T-helper 17 cell (primary cell): ENCODE results near the gene MEIG1. TPM values are rescaled to one million over a fixed set of nuclear protein-coding genes. Genes with fewer than 3 reads are reported as not detected.
"Not testable (repeated sequence)": the region's sequence is repeated elsewhere in the genome, so short reads cannot be mapped to it uniquely, and the experiment has no call there.

Experiments used
- ATAC-seq: fragments of 150-1000 bp; cut with Tn5 transposase; 2 replicates; pipeline ENCODE4 v1.10.0; 2021; ENCODE audit warnings: mild to moderate bottlenecking, moderate library complexity
- DNase-seq, 3 donors: peaks; one replicate each; pipeline versions ENCODE4 v3.0.0 to v3.0.0-alpha.2; 2020 to 2021
- H3K9me3 ChIP-seq: one replicate; pipeline ENCODE4 v1.7.0; 2013; ENCODE audit warnings: low read length, mild to moderate bottlenecking; ENCODE audit not compliant: control insufficient read depth, poor library complexity, severe bottlenecking
- H3K27ac Mint-ChIP-seq: one replicate; pipeline ENCODE4 v1.8.0; 2022; ENCODE audit warnings: mild to moderate bottlenecking, moderate library complexity, mixed read lengths
- H3K27me3 Mint-ChIP-seq: one replicate; pipeline ENCODE4 v1.8.0; 2022; ENCODE audit warnings: mixed read lengths
- H3K36me3 Mint-ChIP-seq: one replicate; pipeline ENCODE4 v1.8.0; 2022; ENCODE audit warnings: low read depth, mixed read lengths
- H3K4me1 Mint-ChIP-seq: one replicate; pipeline ENCODE4 v1.8.0; 2022; ENCODE audit warnings: mild to moderate bottlenecking, mixed read lengths
- H3K4me3 Mint-ChIP-seq: one replicate; pipeline ENCODE4 v1.8.0; 2022; ENCODE audit warnings: mild to moderate bottlenecking, moderate library complexity, mixed read lengths
- total RNA-seq, 4 donors: library from RNA in 2 of 4; stranded (reverse) in 2 of 4; gene quantifications; one replicate each; pipeline ENCODE4 v1.2.3 and lab custom pipeline; 2022 to 2026

Gene MEIG1
- total RNA-seq, 2 donors from 2014 or later, result not detected

- H3K4me1 Mint-ChIP-seq, DNase-seq, H3K36me3 Mint-ChIP-seq, H3K9me3 ChIP-seq, H3K4me3 Mint-ChIP-seq, ATAC-seq, H3K27me3 Mint-ChIP-seq: not testable (repeated sequence)
- peak overlapping the region; percentile 37 for H3K27ac Mint-ChIP-seq
These were observed 16.8 kb upstream of the MEIG1 start for GRCh38 chr10:14942147-14942949.

- H3K4me3 Mint-ChIP-seq, H3K4me1 Mint-ChIP-seq, H3K36me3 Mint-ChIP-seq, ATAC-seq, H3K27me3 Mint-ChIP-seq, DNase-seq, H3K9me3 ChIP-seq: not testable (repeated sequence)
- H3K27ac Mint-ChIP-seq, result peak overlapping the region; percentile 37
These were observed 16.2 kb upstream of the MEIG1 start for GRCh38 chr10:14942950-14943338.

GRCh38 chr10:14945108-14945507 is 14.1 kb upstream of the MEIG1 start:
- no peak overlapping the region for H3K4me3 Mint-ChIP-seq
- H3K27me3 Mint-ChIP-seq, result no peaks in the 10 kb centered on the region
- peaks cover 15% of the 10 kb centered on the region for H3K4me1 Mint-ChIP-seq
- peaks cover 6% of the 10 kb centered on the region for H3K36me3 Mint-ChIP-seq
- no peaks in the 10 kb centered on the region for H3K9me3 ChIP-seq
- ATAC-seq (no peak), DNase-seq (no peak)
- H3K27ac Mint-ChIP-seq, result no peak overlapping the region

- DNase-seq (no peak), ATAC-seq (no peak)
- no peaks in the 10 kb centered on the region for H3K27me3 Mint-ChIP-seq
- H3K36me3 Mint-ChIP-seq, result peaks cover 6% of the 10 kb centered on the region
- H3K27ac Mint-ChIP-seq, result no peak overlapping the region
- H3K4me1 Mint-ChIP-seq, result peaks cover 22% of the 10 kb centered on the region
- H3K4me3 Mint-ChIP-seq, result no peak overlapping the region
- H3K9me3 ChIP-seq, result no peaks in the 10 kb centered on the region
These were observed 11.9 kb upstream of the MEIG1 start for GRCh38 chr10:14947268-14947667.

- H3K9me3 ChIP-seq, result no peaks in the 10 kb centered on the region
- peaks cover 4% of the 10 kb centered on the region for H3K36me3 Mint-ChIP-seq
- no peak overlapping the region for H3K4me3 Mint-ChIP-seq
- H3K27ac Mint-ChIP-seq, result no peak overlapping the region
- peaks cover 31% of the 10 kb centered on the region for H3K4me1 Mint-ChIP-seq
- no peaks in the 10 kb centered on the region for H3K27me3 Mint-ChIP-seq
- no peak for ATAC-seq
- no peak for DNase-seq
These were observed 9.9 kb upstream of the MEIG1 start for GRCh38 chr10:14949291-14949690.

GRCh38 chr10:14952851-14953423 is 6.3 kb upstream of the MEIG1 start:
- no peak for DNase-seq
- H3K9me3 ChIP-seq, result no peaks in the 10 kb centered on the region
- peak overlapping the region; percentile 94 for H3K27ac Mint-ChIP-seq
- peak overlapping the region; percentile 93 for H3K4me3 Mint-ChIP-seq
- H3K36me3 Mint-ChIP-seq, result peaks cover 4% of the 10 kb centered on the region
- ATAC-seq, result no peak
- H3K4me1 Mint-ChIP-seq, result peaks cover 33% of the 10 kb centered on the region
- no peaks in the 10 kb centered on the region for H3K27me3 Mint-ChIP-seq

GRCh38 chr10:14953424-14954000 is 5.7 kb upstream of the MEIG1 start:
- ATAC-seq (peak; percentile 49), DNase-seq (no peak)
- no peaks in the 10 kb centered on the region for H3K9me3 ChIP-seq
- peaks cover 33% of the 10 kb centered on the region for H3K4me1 Mint-ChIP-seq
- H3K36me3 Mint-ChIP-seq, result peaks cover 4% of the 10 kb centered on the region
- no peaks in the 10 kb centered on the region for H3K27me3 Mint-ChIP-seq
- peak overlapping the region; percentile 93 for H3K4me3 Mint-ChIP-seq
- H3K27ac Mint-ChIP-seq, result peak overlapping the region; percentile 94

- DNase-seq, result peak; percentile 67 to 79 (median 79)
- Mint-ChIP-seq H3K4me1 (peaks cover 35% of the 10 kb centered on the region), H3K27ac (peak within 1 kb of the TSS; percentile 94), H3K36me3 (peaks cover 4% of the 10 kb centered on the region), H3K27me3 (no peaks in the 10 kb centered on the region), H3K4me3 (peak within 1 kb of the TSS; percentile 93)
- H3K9me3 ChIP-seq, result no peaks in the 10 kb centered on the region
- ATAC-seq, result peak; percentile 88
These were observed 5.0 kb upstream of the MEIG1 start, which contains the start of gene DCLRE1C for GRCh38 chr10:14954001-14954770. Gene DCLRE1C, minus strand, starts transcription at chr10:14954096. Its CDS starts 86 bp downstream, at chr10:14954010.

GRCh38 chr10:14954934-14955333 is 4.3 kb upstream of the MEIG1 start:
- no peak for DNase-seq
- no peaks in the 10 kb centered on the region for H3K27me3 Mint-ChIP-seq
- peaks cover 31% of the 10 kb centered on the region for H3K4me1 Mint-ChIP-seq

GRCh38 chr10:14958872-14959220 is 342 bp upstream of the MEIG1 start:
- ATAC-seq, result no peak
- Mint-ChIP-seq H3K4me1 (peaks cover 15% of the 10 kb centered on the region), H3K4me3 (peak overlapping the region; percentile 95), H3K27ac (peak overlapping the region; percentile 97), H3K36me3 (no peaks in the 10 kb centered on the region), H3K27me3 (no peaks in the 10 kb centered on the region)
- no peaks in the 10 kb centered on the region for H3K9me3 ChIP-seq
- no peak for DNase-seq

More at GRCh38 chr10:14954934-14955333, 4.3 kb upstream of the MEIG1 start:
- peak overlapping the region; percentile 93 for H3K4me3 Mint-ChIP-seq
- no peaks in the 10 kb centered on the region for H3K36me3 Mint-ChIP-seq
- peak overlapping the region; percentile 94 for H3K27ac Mint-ChIP-seq
- ATAC-seq, result no peak
- H3K9me3 ChIP-seq, result no peaks in the 10 kb centered on the region

- peaks cover 2% of the 10 kb centered on the region for H3K36me3 Mint-ChIP-seq
- DNase-seq (no peak), ATAC-seq (no peak)
- peak overlapping the region; percentile 71 for H3K4me3 Mint-ChIP-seq
- no peaks in the 10 kb centered on the region for H3K9me3 ChIP-seq
- no peak overlapping the region for H3K27ac Mint-ChIP-seq
- H3K27me3 Mint-ChIP-seq, result peaks cover 8% of the 10 kb centered on the region
- H3K4me1 Mint-ChIP-seq, result peaks cover 7% of the 10 kb centered on the region
These were observed 8.7 kb downstream of the MEIG1 start for GRCh38 chr10:14967897-14968296.

- peak in 1 of 3 donors; percentile 36 for DNase-seq
- Mint-ChIP-seq H3K27ac (no peak overlapping the region), H3K36me3 (peaks cover 2% of the 10 kb centered on the region), H3K4me1 (peaks cover 15% of the 10 kb centered on the region), H3K4me3 (no peak overlapping the region), H3K27me3 (peaks cover 34% of the 10 kb centered on the region)
- H3K9me3 ChIP-seq, result no peaks in the 10 kb centered on the region
- peak; percentile 68 for ATAC-seq
These were observed 12.8 kb downstream of the MEIG1 start for GRCh38 chr10:14971867-14972448.
